ENCODE results near the gene TUBB2B.

GRCh38 chr6:3233904-3234303 lies 6.5 kb upstream of the TUBB2B start:
- TF ChIP-seq SMARCB1 (IDR thresholded peaks at IDR 0.05; ENCODE audit: insufficient read length, low read depth) = no peak
- TF ChIP-seq TSC22D4 (tag; IDR thresholded peaks at IDR 0.05) = no peak
- TF ChIP-seq POLR2A (conservative IDR thresholded peaks at IDR 0.05) = no peak
